DOHH2 (cell line): ENCODE data around the gene ZBTB48.

ENCODE experiments used
- CTCF ChIP-seq: fragments of 200-600 bp; sonication (generic); IDR thresholded peaks from one replicate; pipeline ENCODE4 v1.5.1; 2014; ENCODE audit warnings: antibody characterized with exemption, mild to moderate bottlenecking, low read depth, low read length; ENCODE audit not compliant: poor library complexity, severe bottlenecking
- EZH2phosphoT487 ChIP-seq: fragments of 200-600 bp; sonication (generic); IDR thresholded peaks from 2 replicates; pipeline ENCODE4 v1.6.1; 2017; ENCODE audit warnings: borderline replicate concordance, mild to moderate bottlenecking, antibody characterized with exemption, low read length, moderate library complexity, mixed read lengths

GRCh38 chr1:6584126-6585080, 4.6 kb downstream of the ZBTB48 start:
- TF ChIP-seq CTCF, result no peak
- no peak for TF ChIP-seq EZH2phosphoT487
